A673 (cell line): Measurements from ENCODE around the gene DNLZ.

ENCODE experiments used
- EZH2 ChIP-seq: fragments of 200-600 bp; sonication (generic); IDR thresholded peaks from 2 replicates; pipeline ENCODE4 v1.6.1; 2017; ENCODE audit warnings: borderline replicate concordance, low read depth, mild to moderate bottlenecking, mixed read lengths, antibody characterized with exemption, low read length; ENCODE audit not compliant: poor library complexity, severe bottlenecking
- TF ChIP-seq, protein P1 (sequence below): fragments of 300-800, 200-600 bp; sonication (generic); conservative IDR thresholded peaks from 2 replicates; pipeline ENCODE4 v1.5.1; 2017; ENCODE audit warnings: low read depth, mild to moderate bottlenecking, antibody characterized with exemption, low read length, moderate library complexity, mixed read lengths

DNA sequence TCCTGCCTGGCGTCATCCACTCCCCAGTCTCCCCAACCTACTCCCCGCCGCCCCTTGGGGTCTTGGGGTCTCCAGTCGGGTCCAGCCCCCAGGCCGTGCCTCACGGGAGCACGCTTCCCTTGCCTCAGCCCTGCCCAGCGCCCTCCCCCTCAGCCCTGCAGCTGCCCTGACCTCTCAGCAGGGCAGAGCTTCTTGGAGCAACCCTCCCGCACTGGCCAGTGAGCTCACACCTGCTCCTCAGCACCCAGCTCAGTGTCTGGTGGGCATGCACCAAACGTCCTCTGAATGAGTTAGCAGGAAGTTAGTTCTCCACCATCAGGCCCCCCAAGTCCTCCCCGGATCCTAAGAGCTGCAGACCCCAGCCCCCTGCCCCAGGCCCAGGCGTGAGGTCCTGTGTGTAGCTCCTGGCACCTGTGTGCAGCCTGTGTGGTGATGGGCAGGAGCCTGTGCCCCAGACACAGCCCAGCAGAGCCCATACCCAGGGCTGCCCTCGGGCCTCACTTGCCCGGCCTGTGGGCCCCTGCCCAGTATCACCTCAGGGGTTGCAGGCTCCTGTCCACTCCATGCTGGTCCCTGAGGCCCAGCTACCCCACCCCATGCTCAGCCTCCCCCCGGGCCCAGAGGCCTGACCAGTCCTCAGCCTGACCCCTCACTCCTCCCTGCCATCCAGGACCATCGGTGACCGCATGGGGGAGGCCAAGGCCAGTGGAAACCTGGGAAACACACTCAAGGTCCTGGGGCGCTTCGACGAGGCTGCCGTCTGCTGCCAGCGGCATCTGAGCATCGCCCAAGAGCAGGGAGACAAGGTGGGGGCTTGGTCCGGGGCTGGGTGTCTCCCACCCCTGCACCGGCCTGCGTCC is 28.0 kb downstream of the DNLZ start:
- TF ChIP-seq, protein P1, sequence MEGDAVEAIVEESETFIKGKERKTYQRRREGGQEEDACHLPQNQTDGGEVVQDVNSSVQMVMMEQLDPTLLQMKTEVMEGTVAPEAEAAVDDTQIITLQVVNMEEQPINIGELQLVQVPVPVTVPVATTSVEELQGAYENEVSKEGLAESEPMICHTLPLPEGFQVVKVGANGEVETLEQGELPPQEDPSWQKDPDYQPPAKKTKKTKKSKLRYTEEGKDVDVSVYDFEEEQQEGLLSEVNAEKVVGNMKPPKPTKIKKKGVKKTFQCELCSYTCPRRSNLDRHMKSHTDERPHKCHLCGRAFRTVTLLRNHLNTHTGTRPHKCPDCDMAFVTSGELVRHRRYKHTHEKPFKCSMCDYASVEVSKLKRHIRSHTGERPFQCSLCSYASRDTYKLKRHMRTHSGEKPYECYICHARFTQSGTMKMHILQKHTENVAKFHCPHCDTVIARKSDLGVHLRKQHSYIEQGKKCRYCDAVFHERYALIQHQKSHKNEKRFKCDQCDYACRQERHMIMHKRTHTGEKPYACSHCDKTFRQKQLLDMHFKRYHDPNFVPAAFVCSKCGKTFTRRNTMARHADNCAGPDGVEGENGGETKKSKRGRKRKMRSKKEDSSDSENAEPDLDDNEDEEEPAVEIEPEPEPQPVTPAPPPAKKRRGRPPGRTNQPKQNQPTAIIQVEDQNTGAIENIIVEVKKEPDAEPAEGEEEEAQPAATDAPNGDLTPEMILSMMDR, result no peak
- TF ChIP-seq EZH2, result no peak
